ENCODE data around the gene PMEPA1.
"Not testable (repeated sequence)": the region's sequence is repeated elsewhere in the genome, so short reads cannot be mapped to it uniquely, and the experiment has no call there.

GRCh38 chr20:57628962-57629308, 80.9 kb downstream of the PMEPA1 start:
- not testable (repeated sequence) for TF ChIP-seq EZH2 (IDR thresholded peaks at IDR 0.05; ENCODE audit: insufficient read depth, poor library complexity, severe bottlenecking); EZH2phosphoT487 (IDR thresholded peaks at IDR 0.05; ENCODE audit: insufficient read depth, low read depth)
